Activated CD8-positive, alpha-beta memory T cell treated with anti-CD3 and anti-CD28 coated beads for 36 hours (primary cell): ENCODE measurements around the gene LY6G5C. TPM values are rescaled to one million over a fixed set of nuclear protein-coding genes. Genes with fewer than 3 reads are reported as not detected.

ENCODE experiments used
- CTCF ChIA-PET: fragments of 350-600 bp; sonication (Branson Sonifier 250); formaldehyde crosslinking; loops from one replicate; lab custom pipeline; 2021; ENCODE audit warnings: antibody characterized with exemption; lab: Charles Lee
- POLR2A ChIA-PET: fragments of 350-600 bp; sonication (Branson Sonifier 250); formaldehyde crosslinking; loops from one replicate; lab custom pipeline; 2021; ENCODE audit warnings: antibody characterized with exemption; lab: Charles Lee
- total RNA-seq, 2 experiments: library from RNA; stranded (reverse); gene quantifications; one replicate each; pipeline ENCODE4 v1.2.3, GENCODE V29; 2021

Gene LY6G5C, protein sequence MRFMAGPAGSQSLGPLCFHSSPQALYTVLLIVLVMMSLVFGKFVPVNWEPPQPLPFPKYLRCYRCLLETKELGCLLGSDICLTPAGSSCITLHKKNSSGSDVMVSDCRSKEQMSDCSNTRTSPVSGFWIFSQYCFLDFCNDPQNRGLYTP
- total RNA-seq = 1 to 10 TPM; 3.1 to 3.5 TPM

- CTCF ChIA-PET = interaction anchor here (0.6 to 2.2 kb wide), 8 partner anchors 9 to 217 kb away, joined by 3 to 12 read pairs (median 5); partner anchors contain the start of genes ABHD16A, DDAH2 and EHMT2
- POLR2A ChIA-PET = interaction anchor here (0.6 kb wide), 1 partner anchor 17 kb away, joined by 8 read pairs; no protein-coding TSS in a partner anchor
Measured at GRCh38 chr6:31680226-31681134, at the start of gene LY6G5C. LY6G5C (minus strand) TSS chr6:31681067; CDS start chr6:31680373, 694 bp downstream.

DNA sequence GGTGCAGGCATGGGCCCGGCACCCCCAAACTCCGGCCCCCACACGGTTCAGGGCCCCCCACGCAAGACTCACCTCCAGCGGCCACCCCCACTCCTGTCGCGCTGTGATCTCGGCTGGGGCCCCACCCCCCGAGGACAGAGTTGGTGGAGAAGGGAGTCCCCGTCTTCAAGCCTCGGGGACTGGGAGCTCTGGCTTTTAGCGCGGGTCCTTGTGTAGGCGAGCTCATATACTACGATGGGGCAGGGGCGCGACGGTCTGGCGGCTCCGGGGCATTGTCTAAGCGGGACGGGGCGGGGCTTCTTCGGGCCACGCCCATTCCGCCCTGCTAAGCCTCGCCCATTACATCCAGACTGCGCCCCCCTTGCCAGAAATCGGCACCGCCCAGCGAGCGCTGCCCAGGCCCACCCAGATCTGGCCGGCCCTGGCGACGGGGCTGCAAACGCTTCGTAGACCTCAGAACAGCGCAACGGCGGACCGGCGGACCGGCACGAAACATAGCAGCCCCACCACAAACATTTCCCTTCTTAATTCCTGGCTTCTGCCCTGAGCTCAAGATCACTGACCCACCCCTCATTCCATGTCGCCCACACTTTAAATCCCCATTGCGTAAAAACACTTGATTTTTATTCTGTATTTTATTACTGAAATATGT, 49.2 kb upstream of the LY6G5C start:
- ChIA-PET CTCF (interaction anchor here (0.7 to 5.1 kb wide), 17 partner anchors 9 to 181 kb away, joined by 3 to 46 read pairs (median 4); partner anchors contain the start of genes C6orf47, HSPA1B, LSM2 and LY6G5C), POLR2A (interaction anchor here (1.1 to 2.0 kb wide), 3 partner anchors 8 to 85 kb away, joined by 3 to 7 read pairs (median 5); partner anchors contain the start of genes HSPA1A, HSPA1L and MSH5)

GRCh38 chr6:31729515-31729978, 48.7 kb upstream of the LY6G5C start:
- ChIA-PET CTCF (interaction anchor here (0.7 to 5.1 kb wide), 16 partner anchors 10 to 182 kb away, joined by 3 to 46 read pairs (median 4); partner anchors contain the start of genes C6orf47, HSPA1B, LSM2 and LY6G5C), POLR2A (interaction anchor here (1.1 to 2.0 kb wide), 3 partner anchors 9 to 86 kb away, joined by 3 to 7 read pairs (median 5); partner anchors contain the start of genes HSPA1A, HSPA1L and MSH5)

GRCh38 chr6:31728767-31729514, 48.1 kb upstream of the LY6G5C start, which contains the start of gene DDAH2:
DDAH2 (minus strand) TSS chr6:31729299; CDS start chr6:31729161, 138 bp downstream.
- ChIA-PET CTCF (interaction anchor here (0.8 to 5.1 kb wide), 16 partner anchors 11 to 183 kb away, joined by 3 to 46 read pairs (median 4); partner anchors contain the start of genes C6orf47, HSPA1B, LY6G5C and LY6G6D), POLR2A (interaction anchor here (2.0 kb wide), 1 partner anchor 86 kb away, joined by 5 read pairs; the partner anchor contains the start of genes HSPA1A and HSPA1L)

DNA sequence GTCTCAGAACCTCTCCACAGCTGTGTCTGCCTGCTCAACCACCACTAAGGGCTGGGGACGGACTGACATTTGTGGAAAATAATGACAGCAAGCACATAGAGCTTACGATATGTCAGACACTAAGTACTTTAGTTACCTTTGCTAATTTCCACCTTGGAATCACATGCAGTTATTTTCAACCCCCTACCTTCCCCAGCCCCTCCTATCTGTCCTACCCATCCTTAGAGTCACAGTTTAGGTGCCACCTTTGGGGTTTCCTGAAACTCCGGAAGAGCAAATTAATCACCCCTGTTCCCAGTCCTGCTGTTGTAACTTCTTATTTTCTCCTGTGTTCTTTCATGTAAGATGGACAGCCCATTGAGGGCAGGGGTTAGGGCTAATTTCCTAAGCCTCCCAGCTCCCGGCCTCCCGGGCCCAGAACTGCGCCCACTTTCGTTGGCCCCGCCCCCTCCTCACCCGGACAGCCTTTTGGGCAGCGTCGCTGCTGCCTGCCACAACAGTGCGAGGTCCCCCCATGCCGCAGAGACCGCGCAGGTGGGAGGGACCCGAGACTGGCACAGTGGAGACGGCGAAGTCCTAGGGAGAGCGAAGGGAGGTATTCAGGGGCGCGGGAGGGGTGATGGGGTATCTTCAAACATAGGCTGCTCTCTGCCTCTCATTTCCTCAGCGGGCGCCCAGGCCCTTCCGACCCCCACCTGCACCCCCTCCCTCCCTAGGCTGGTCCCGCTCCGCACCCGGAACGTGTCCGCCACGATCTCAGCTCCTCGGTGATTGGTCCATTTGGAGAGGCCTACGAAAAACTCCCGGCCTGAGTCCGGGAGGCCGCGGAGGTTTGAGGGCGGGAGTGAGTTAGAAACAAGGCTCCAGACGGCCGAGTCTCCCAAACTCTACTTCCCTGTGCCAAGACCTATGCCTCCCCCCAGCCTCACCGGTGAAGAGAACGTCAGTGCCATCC, 47.1 kb upstream of the LY6G5C start:
- POLR2A ChIA-PET = no interaction called here
- CTCF ChIA-PET = interaction anchor here (0.6 to 5.1 kb wide), 9 partner anchors 12 to 108 kb away, joined by 3 to 46 read pairs (median 5); partner anchors contain the start of genes LY6G5C, MSH5 and VARS1

- POLR2A ChIA-PET = no interaction called here
- CTCF ChIA-PET = interaction anchor here (0.6 to 5.1 kb wide), 4 partner anchors 12 to 69 kb away, joined by 3 to 46 read pairs (median 12); partner anchors contain the start of genes MSH5 and VARS1
Measured at GRCh38 chr6:31727034-31727716, 46.3 kb upstream of the LY6G5C start.

DNA sequence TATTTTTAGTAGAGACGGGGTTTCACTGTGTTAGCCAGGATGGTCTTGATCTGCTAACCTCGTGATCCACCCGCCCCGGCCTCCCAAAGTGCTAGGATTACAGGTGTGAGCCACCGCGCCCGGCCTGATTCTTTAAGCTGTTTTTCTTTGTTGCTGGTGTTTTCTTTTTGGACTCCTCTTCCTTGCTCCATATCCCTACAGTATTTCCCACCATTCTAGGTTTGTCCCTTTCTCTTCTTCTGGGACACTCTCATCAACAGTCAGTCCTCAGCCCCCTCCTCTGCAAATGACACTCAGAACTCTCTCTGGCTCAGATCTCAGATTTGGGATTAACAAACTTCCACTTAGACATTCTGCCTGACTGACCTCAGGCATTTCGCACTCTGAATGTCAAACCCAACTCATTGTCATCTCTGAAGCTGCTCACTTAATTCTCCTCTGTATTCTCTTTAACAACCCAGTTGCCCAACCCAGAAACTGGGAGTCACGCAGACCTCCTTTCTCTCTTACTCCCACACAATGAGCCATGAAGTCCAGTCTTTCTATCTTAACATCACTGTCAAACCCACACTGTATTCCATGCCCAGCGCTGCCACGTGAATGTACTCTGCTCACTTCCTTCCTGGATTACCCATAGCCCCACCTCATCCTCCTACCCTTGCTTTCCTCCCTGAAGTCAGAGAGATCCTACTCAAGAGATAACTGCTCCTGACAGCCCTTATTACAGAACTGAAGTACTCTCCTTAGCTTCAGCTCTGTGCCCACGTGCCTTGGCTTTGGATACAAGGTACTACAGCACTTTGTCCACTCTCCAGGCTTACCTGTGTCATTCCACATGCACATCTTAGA, 44.9 kb upstream of the LY6G5C start:
- CTCF ChIA-PET = interaction anchor here (0.7 kb wide), 1 partner anchor 65 kb away, joined by 4 read pairs; no protein-coding TSS in a partner anchor
- POLR2A ChIA-PET = interaction anchor here (0.5 to 0.6 kb wide), 2 partner anchors 13 to 79 kb away, joined by 3 read pairs; no protein-coding TSS in a partner anchor

GRCh38 chr6:31723980-31724691, 43.3 kb upstream of the LY6G5C start:
- CTCF ChIA-PET = interaction anchor here (0.6 to 0.8 kb wide), 2 partner anchors 26 to 95 kb away, joined by 3 read pairs; no protein-coding TSS in a partner anchor
- POLR2A ChIA-PET = no interaction called here

- ChIA-PET POLR2A (no interaction called here), CTCF (interaction anchor here (0.7 kb wide), 1 partner anchor 143 kb away, joined by 3 read pairs; no protein-coding TSS in a partner anchor)
Measured at GRCh38 chr6:31723245-31723979, 42.5 kb upstream of the LY6G5C start, which contains the start of gene MPIG6B. MPIG6B (plus strand) TSS chr6:31723373; CDS start chr6:31723384, 11 bp downstream.

GRCh38 chr6:31722173-31722572, 41.3 kb upstream of the LY6G5C start:
- ChIA-PET POLR2A (no interaction called here), CTCF (interaction anchor here (0.6 kb wide), 1 partner anchor 195 kb away, joined by 3 read pairs; no protein-coding TSS in a partner anchor)

DNA sequence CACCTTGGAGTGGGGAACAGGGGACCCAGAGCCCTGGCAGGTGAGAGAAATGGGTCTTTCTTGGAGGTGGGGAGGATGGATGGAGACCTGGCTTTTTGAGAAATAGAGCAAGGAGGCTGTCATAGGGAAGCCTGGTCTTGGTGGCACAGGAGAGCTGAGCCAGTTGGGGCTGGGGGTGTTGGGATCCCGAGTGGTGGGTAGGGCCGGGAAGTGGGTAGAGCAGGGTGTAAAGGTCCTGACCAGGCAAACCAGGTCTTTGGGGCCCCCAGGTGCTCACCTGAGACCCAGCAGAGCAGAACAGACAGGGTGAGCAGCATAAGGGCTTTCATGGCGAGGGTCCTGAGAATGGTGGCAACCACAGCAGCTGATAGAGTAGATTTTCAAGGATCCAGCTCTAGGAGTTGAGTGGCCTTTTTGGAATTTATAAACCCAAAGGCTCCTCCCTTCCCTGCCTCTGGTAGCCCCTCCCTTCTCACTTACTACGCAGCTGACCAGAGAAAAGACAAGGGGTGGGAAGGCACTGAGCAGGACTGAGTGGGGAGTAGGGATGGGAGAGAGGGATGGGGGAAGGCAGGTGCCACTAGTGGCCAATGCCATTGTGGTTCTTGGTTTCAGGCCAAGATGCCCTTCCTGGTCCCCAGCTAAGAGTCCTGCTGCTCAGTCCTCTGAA, 40.6 kb upstream of the LY6G5C start, which contains the start of gene LY6G6C:
Gene LY6G6C, minus strand, starts transcription at position 396 of the 670 bp plus-strand sequence. Its CDS starts 67 bp downstream, at position 329.
- ChIA-PET POLR2A (no interaction called here), CTCF (no interaction called here)

DNA sequence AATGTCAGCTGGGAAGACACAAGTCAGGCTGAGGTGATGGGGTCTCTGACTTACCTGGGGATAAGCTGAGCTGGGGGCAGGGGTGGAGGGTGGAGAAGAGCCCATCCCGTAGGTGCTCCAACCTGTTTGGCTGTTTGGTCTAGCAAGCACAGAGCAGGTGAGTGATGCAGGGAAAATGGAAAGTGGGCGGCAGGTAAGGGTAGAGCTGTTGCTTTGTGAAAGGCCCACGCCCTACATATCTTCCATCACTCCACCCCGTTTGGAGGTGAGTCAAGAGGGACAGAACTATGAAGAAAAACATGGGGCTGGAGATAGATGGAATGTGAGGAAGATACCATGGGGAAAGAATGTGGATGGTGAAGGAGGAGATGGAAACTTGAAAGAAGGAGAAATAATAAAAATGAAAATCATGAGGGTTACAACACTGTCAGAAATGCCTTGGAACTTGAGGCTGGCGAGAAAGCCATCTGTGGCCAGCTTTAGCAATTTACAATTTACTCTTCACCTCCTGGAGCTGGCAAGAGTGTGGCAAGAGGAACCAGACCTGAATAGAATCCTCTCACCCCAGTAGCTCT, 39.4 kb upstream of the LY6G5C start:
- ChIA-PET POLR2A (no interaction called here), CTCF (interaction anchor here (0.9 kb wide), 1 partner anchor 10 kb away, joined by 3 read pairs; no protein-coding TSS in a partner anchor)
